H9 (cell line): ENCODE results near the gene TENM4. TPM values are rescaled to one million over a fixed set of nuclear protein-coding genes. Genes with fewer than 3 reads are reported as not detected.

Experiments
- DNase-seq: peaks from one replicate; pipeline ENCODE4 v3.0.0-alpha.2; 2017
- H2AFZ ChIP-seq: one replicate; pipeline ENCODE4 v1.6.1; 2013; ENCODE audit warnings: mild to moderate bottlenecking, low read length, control low read depth, moderate library complexity
- H2AK5ac ChIP-seq: 2 replicates; pipeline ENCODE4 v1.6.1; 2013; ENCODE audit warnings: low read length, control low read depth, mixed read lengths; ENCODE audit not compliant: insufficient read length
- H2BK120ac ChIP-seq: one replicate; pipeline ENCODE4 v1.6.1; 2013; ENCODE audit warnings: low read depth, mild to moderate bottlenecking, low read length, control low read depth, inconsistent platforms; ENCODE audit not compliant: poor library complexity, severe bottlenecking
- H2BK12ac ChIP-seq: 2 replicates; pipeline ENCODE4 v1.6.1; 2013; ENCODE audit warnings: low read length, control low read depth, mixed read lengths, low read depth; ENCODE audit not compliant: insufficient read length
- H2BK15ac ChIP-seq: 2 replicates; pipeline ENCODE4 v1.6.1; 2013; ENCODE audit warnings: low read depth, low read length, control low read depth
- H2BK20ac ChIP-seq: one replicate; pipeline ENCODE4 v1.6.1; 2013; ENCODE audit warnings: low read depth, mild to moderate bottlenecking, low read length, control low read depth, inconsistent platforms; ENCODE audit not compliant: poor library complexity, severe bottlenecking
- H2BK5ac ChIP-seq: 2 replicates; pipeline ENCODE4 v1.6.1; 2013; ENCODE audit warnings: low read length, control low read depth, mixed read lengths; ENCODE audit not compliant: insufficient read length
- H3K14ac ChIP-seq: 2 replicates; pipeline ENCODE4 v1.6.1; 2013; ENCODE audit warnings: low read length, control low read depth; ENCODE audit not compliant: insufficient read depth
- H3K18ac ChIP-seq: 2 replicates; pipeline ENCODE4 v1.6.1; 2013; ENCODE audit warnings: low read depth, mild to moderate bottlenecking, mixed read lengths, low read length, control low read depth; ENCODE audit not compliant: insufficient read length
- H3K23ac ChIP-seq: 2 replicates; pipeline ENCODE4 v1.6.1; 2013; ENCODE audit warnings: low read length, control low read depth, mixed read lengths, low read depth; ENCODE audit not compliant: insufficient read length
- H3K23me2 ChIP-seq: 2 replicates; pipeline ENCODE4 v1.6.1; 2013; ENCODE audit warnings: low read depth, mild to moderate bottlenecking, mixed read lengths, low read length, control low read depth; ENCODE audit not compliant: insufficient read length, poor library complexity, severe bottlenecking
- H3K27ac ChIP-seq: 2 replicates; pipeline ENCODE4 v1.5.1; 2013; ENCODE audit warnings: low read length, control low read depth, mixed read lengths, low read depth; ENCODE audit not compliant: insufficient read length
- H3K27me3 ChIP-seq: 2 replicates; pipeline ENCODE4 v1.6.1; 2013; ENCODE audit warnings: low read length, control low read depth, inconsistent platforms; ENCODE audit not compliant: insufficient read depth
- H3K4ac ChIP-seq: 2 replicates; pipeline ENCODE4 v1.6.1; 2013; ENCODE audit warnings: low read depth, mild to moderate bottlenecking, control low read depth, inconsistent platforms, low read length, moderate library complexity
- H3K4me1 ChIP-seq: 2 replicates; pipeline ENCODE4 v1.6.1; 2013; ENCODE audit warnings: low read length, control low read depth, inconsistent platforms; ENCODE audit not compliant: insufficient read depth
- H3K4me2 ChIP-seq: 2 replicates; pipeline ENCODE4 v1.6.1; 2013; ENCODE audit warnings: low read length, control low read depth, mixed read lengths; ENCODE audit not compliant: insufficient read length, insufficient read depth
- H3K56ac ChIP-seq: 2 replicates; pipeline ENCODE4 v1.6.1; 2013; ENCODE audit warnings: low read depth, mild to moderate bottlenecking, mixed read lengths, low read length, control low read depth; ENCODE audit not compliant: insufficient read length
- H3K79me1 ChIP-seq: 2 replicates; pipeline ENCODE4 v1.6.1; 2013; ENCODE audit warnings: low read depth, mild to moderate bottlenecking, moderate library complexity, low read length, control low read depth, inconsistent platforms; ENCODE audit not compliant: insufficient read depth, poor library complexity, severe bottlenecking
- H3K79me2 ChIP-seq: 2 replicates; pipeline ENCODE4 v1.6.1; 2013; ENCODE audit warnings: low read length, control low read depth, inconsistent platforms; ENCODE audit not compliant: insufficient read depth
- H3K9ac ChIP-seq: 2 replicates; pipeline ENCODE4 v1.6.1; 2013; ENCODE audit warnings: low read length, control low read depth, mixed read lengths; ENCODE audit not compliant: insufficient read length; ENCODE audit errors: extremely low read depth
- H3K9me3 ChIP-seq: one replicate; pipeline ENCODE4 v1.6.1; 2013; ENCODE audit warnings: low read depth, low read length, inconsistent platforms; ENCODE audit not compliant: control insufficient read depth
- H3T11ph ChIP-seq: one replicate; pipeline ENCODE4 v1.6.1; 2013; ENCODE audit warnings: mild to moderate bottlenecking, low read length, control low read depth, inconsistent platforms
- H4K20me1 ChIP-seq: one replicate; pipeline ENCODE4 v1.6.1; 2013; ENCODE audit not compliant: control insufficient read depth, insufficient read length, insufficient read depth
- H4K5ac ChIP-seq: 2 replicates; pipeline ENCODE4 v1.6.1; 2013; ENCODE audit warnings: low read depth, mild to moderate bottlenecking, mixed read lengths, low read length, control low read depth; ENCODE audit not compliant: insufficient read length
- H4K8ac ChIP-seq: replicated peaks from 2 replicates; pipeline ENCODE4 v1.6.1; 2013; ENCODE audit warnings: low read length, control low read depth, mixed read lengths, low read depth; ENCODE audit not compliant: insufficient read length
- H4K91ac ChIP-seq: 2 replicates; pipeline ENCODE4 v1.6.1; 2013; ENCODE audit warnings: low read depth, mild to moderate bottlenecking, moderate library complexity, mixed read lengths, low read length, control low read depth; ENCODE audit not compliant: insufficient read length
- H3K27ac Mint-ChIP-seq, 3 experiments: 2 replicates in 2 of 3; 3 replicates in 1 of 3; pipeline ENCODE4 v1.8.0; 2020 to 2021; ENCODE audit warnings: mixed read lengths in 3 of 3, mild to moderate bottlenecking in 1 of 3, moderate library complexity in 1 of 3
- H3K27me3 Mint-ChIP-seq: 2 replicates; pipeline ENCODE4 v1.8.0; 2021; ENCODE audit warnings: low read depth, mild to moderate bottlenecking, moderate library complexity, mixed read lengths
- H3K36me3 Mint-ChIP-seq, 3 experiments: 2 replicates in 2 of 3; 3 replicates in 1 of 3; pipeline ENCODE4 v1.8.0; 2020 to 2021; ENCODE audit warnings: low read depth in 3 of 3, mixed read lengths in 3 of 3; ENCODE audit not compliant: insufficient read depth in 1 of 3
- H3K4me1 Mint-ChIP-seq, 2 experiments: 2 replicates each; pipeline ENCODE4 v1.8.0; 2020; ENCODE audit warnings: mixed read lengths in 2 of 2
- H3K4me3 Mint-ChIP-seq, 2 experiments: 2 replicates in 1 of 2; 3 replicates in 1 of 2; pipeline ENCODE4 v1.8.0; 2020 to 2021; ENCODE audit warnings: mild to moderate bottlenecking in 2 of 2, mixed read lengths in 2 of 2, moderate library complexity in 1 of 2
- H3K9me3 Mint-ChIP-seq, 2 experiments: 2 replicates in 1 of 2; 3 replicates in 1 of 2; pipeline ENCODE4 v1.8.0; 2020; ENCODE audit warnings: mild to moderate bottlenecking in 2 of 2, mixed read lengths in 2 of 2, moderate library complexity in 1 of 2
- WGBS: extraction: QIAGEN DNeasy Blood & Tissue Kit; methylation state at CpG from one replicate; pipeline ENCODE4 v1.1.7; 2013; ENCODE audit warnings: missing lambda C conversion rate, low lambda C conversion rate, mixed read lengths; ENCODE audit not compliant: insufficient read length; ENCODE audit errors: extremely low coverage; 5-methylcytosine and 5-hydroxymethylcytosine counted together
- total RNA-seq: library from RNA; stranded (reverse); gene quantifications from 2 replicates; pipeline ENCODE4 v1.2.1, GENCODE V29; 2021
- TF ChIP-seq, protein P1 (sequence below): fragments of 200-600 bp; sonication (generic); conservative IDR thresholded peaks from 3 replicates; pipeline ENCODE4 v1.8.0; 2021; ENCODE audit warnings: antibody characterized with exemption, mild to moderate bottlenecking

The TENM4 gene
- total RNA-seq, 1 experiment from 2014 or later, result 4.6 TPM

DNA sequence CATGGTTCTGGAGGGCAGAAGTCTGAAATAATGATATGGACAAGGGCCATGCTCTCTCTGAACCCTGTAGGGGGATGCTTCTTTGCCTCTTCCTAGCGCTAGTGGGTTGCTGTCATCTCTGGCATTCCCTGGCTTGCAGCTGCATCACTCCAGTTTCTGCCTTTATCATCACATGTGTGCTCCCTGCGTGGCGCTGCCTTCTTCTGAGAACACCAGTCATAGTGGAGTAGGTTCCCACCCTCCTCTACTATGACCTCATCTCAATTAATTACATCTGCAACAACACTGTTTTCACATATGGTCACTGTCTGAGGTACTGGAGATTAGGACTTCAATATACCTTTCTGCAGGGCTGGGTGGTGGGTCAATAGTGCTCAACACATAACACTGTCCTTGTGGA lies 463.8 kb downstream of the TENM4 start:
- WGBS, result no CpG with 5 or more reads among the region's 3 CpGs
- Histone ChIP-seq H3K79me1 (no peaks in the 10 kb centered on the region), H2AK5ac (no peak overlapping the region), H4K20me1 (no peaks in the 10 kb centered on the region), H3T11ph (no peak overlapping the region), H3K4ac (no peak overlapping the region), H3K27me3 (no peaks in the 10 kb centered on the region), H4K8ac (no peak overlapping the region), H3K56ac (no peak overlapping the region), H3K23me2 (no peaks in the 10 kb centered on the region), H4K91ac (no peak overlapping the region), H3K79me2 (no peaks in the 10 kb centered on the region), H3K4me1 (no peaks in the 10 kb centered on the region; the same call in 1 of the 2 replicates), H3K14ac (no peak overlapping the region), H2BK15ac (no peak overlapping the region), H3K27ac (no peak overlapping the region), H3K18ac (no peak overlapping the region), H2BK12ac (no peak overlapping the region), H2BK20ac (no peak overlapping the region), H2BK5ac (no peak overlapping the region), H4K5ac (no peak overlapping the region), H3K23ac (no peak overlapping the region), H2BK120ac (no peak overlapping the region), H3K4me2 (no peak overlapping the region), H3K9ac (no peak overlapping the region), H3K9me3 (no peaks in the 10 kb centered on the region), H2AFZ (no peak overlapping the region)
- H3K36me3 Mint-ChIP-seq, result no peaks in the 10 kb centered on the region
- peaks cover 11 to 13% of the 10 kb centered on the region in 2 experiments for H3K4me1 Mint-ChIP-seq
- no peak for DNase-seq
- TF ChIP-seq, protein P1, sequence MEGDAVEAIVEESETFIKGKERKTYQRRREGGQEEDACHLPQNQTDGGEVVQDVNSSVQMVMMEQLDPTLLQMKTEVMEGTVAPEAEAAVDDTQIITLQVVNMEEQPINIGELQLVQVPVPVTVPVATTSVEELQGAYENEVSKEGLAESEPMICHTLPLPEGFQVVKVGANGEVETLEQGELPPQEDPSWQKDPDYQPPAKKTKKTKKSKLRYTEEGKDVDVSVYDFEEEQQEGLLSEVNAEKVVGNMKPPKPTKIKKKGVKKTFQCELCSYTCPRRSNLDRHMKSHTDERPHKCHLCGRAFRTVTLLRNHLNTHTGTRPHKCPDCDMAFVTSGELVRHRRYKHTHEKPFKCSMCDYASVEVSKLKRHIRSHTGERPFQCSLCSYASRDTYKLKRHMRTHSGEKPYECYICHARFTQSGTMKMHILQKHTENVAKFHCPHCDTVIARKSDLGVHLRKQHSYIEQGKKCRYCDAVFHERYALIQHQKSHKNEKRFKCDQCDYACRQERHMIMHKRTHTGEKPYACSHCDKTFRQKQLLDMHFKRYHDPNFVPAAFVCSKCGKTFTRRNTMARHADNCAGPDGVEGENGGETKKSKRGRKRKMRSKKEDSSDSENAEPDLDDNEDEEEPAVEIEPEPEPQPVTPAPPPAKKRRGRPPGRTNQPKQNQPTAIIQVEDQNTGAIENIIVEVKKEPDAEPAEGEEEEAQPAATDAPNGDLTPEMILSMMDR, result no peak
- no peak overlapping the region for H3K4me3 Mint-ChIP-seq
- H3K27me3 Mint-ChIP-seq, result peaks cover 17% of the 10 kb centered on the region
- no peaks in the 10 kb centered on the region; a peak in 1 of 5 replicates for H3K9me3 Mint-ChIP-seq
- H3K27ac Mint-ChIP-seq, result no peak overlapping the region
